ENCODE measurements around the gene SHANK1. TPM values are rescaled to one million over a fixed set of nuclear protein-coding genes. Genes with fewer than 3 reads are reported as not detected.

Gene SHANK1
- total RNA-seq, 2 experiments from 2014 or later: 0.03 to 13.1 TPM

GRCh38 chr19:50739132-50739913 lies 19.7 kb upstream of the SHANK1 start:
- DNase-seq (ENCODE audit: low spot score): no peak
- no peaks in the 10 kb centered on the region for H3K36me3 ChIP-seq (ENCODE audit: insufficient read depth, low read length)
- H3K4me1 ChIP-seq (ENCODE audit: insufficient read depth, low read length, poor library complexity, severe bottlenecking): no peaks in the 10 kb centered on the region
- no peaks in the 10 kb centered on the region for H3K9me3 ChIP-seq (ENCODE audit: low read length)
- no TSS peak for BruUV-seq (replicated peaks)
- no peak overlapping the region for H3K27ac ChIP-seq (ENCODE audit: low read depth, low read length, poor library complexity, severe bottlenecking)
- TF ChIP-seq CTCF (conservative IDR thresholded peaks at IDR 0.05; ENCODE audit: low read length) (no peak), EZH2phosphoT487 (IDR thresholded peaks at IDR 0.05; ENCODE audit: borderline replicate concordance, low read depth, low read length) (no peak)
- H3K9me2 ChIP-seq (ENCODE audit: insufficient read depth, low read length): no peaks in the 10 kb centered on the region
- H3K79me2 ChIP-seq (ENCODE audit: insufficient read depth, low read depth, low read length): no peaks in the 10 kb centered on the region
- ChIA-PET POLR2A (no interaction called here), CTCF (ENCODE audit: unreplicated experiment) (no interaction called here)
- H3K4me3 ChIP-seq (ENCODE audit: low read depth, low read length, poor library complexity, severe bottlenecking): no peak overlapping the region
- intact Hi-C loops (cut with micrococcal nuclease; ENCODE audit: unreplicated experiment): no loop called here
- no peaks in the 10 kb centered on the region for H4K20me1 ChIP-seq (ENCODE audit: insufficient read depth, low read length)
- H2AFZ ChIP-seq (ENCODE audit: low read length): no peak overlapping the region
- no peak overlapping the region for H3K4me2 ChIP-seq (ENCODE audit: low read length)

GRCh38 chr19:50736338-50736737 lies 16.7 kb upstream of the SHANK1 start:
- Histone ChIP-seq H3K9me3 (ENCODE audit: low read length) (no peaks in the 10 kb centered on the region), H3K4me2 (ENCODE audit: low read length) (no peak overlapping the region), H3K4me3 (ENCODE audit: low read depth, low read length, poor library complexity, severe bottlenecking) (no peak overlapping the region), H3K27ac (ENCODE audit: low read depth, low read length, poor library complexity, severe bottlenecking) (no peak overlapping the region), H3K9me2 (ENCODE audit: insufficient read depth, low read length) (no peaks in the 10 kb centered on the region), H3K4me1 (ENCODE audit: insufficient read depth, low read length, poor library complexity, severe bottlenecking) (no peaks in the 10 kb centered on the region), H2AFZ (ENCODE audit: low read length) (no peak overlapping the region), H4K20me1 (ENCODE audit: insufficient read depth, low read length) (no peaks in the 10 kb centered on the region), H3K79me2 (ENCODE audit: insufficient read depth, low read depth, low read length) (no peaks in the 10 kb centered on the region), H3K36me3 (ENCODE audit: insufficient read depth, low read length) (no peaks in the 10 kb centered on the region)
- CTCF ChIA-PET (ENCODE audit: unreplicated experiment): no interaction called here
- DNase-seq (ENCODE audit: low spot score): no peak
- no TSS peak for BruUV-seq (replicated peaks)
- TF ChIP-seq CTCF (conservative IDR thresholded peaks at IDR 0.05; ENCODE audit: low read length) (no peak), EZH2phosphoT487 (IDR thresholded peaks at IDR 0.05; ENCODE audit: borderline replicate concordance, low read depth, low read length) (no peak)
- intact Hi-C loops (cut with micrococcal nuclease; ENCODE audit: unreplicated experiment): no loop called here
- POLR2A ChIA-PET: no interaction called here

- H3K9me2 ChIP-seq (ENCODE audit: insufficient read depth, low read length): no peaks in the 10 kb centered on the region
- no peaks in the 10 kb centered on the region for H4K20me1 ChIP-seq (ENCODE audit: insufficient read depth, low read length)
- TF ChIP-seq CTCF (conservative IDR thresholded peaks at IDR 0.05; ENCODE audit: low read length) (no peak), EZH2phosphoT487 (IDR thresholded peaks at IDR 0.05; ENCODE audit: borderline replicate concordance, low read depth, low read length) (no peak)
- CTCF ChIA-PET (ENCODE audit: unreplicated experiment): no interaction called here
- no TSS peak for BruUV-seq (replicated peaks)
- no peaks in the 10 kb centered on the region for H3K79me2 ChIP-seq (ENCODE audit: insufficient read depth, low read depth, low read length)
- no peak overlapping the region for H3K4me2 ChIP-seq (ENCODE audit: low read length)
- H3K36me3 ChIP-seq (ENCODE audit: insufficient read depth, low read length): no peaks in the 10 kb centered on the region
- no peak overlapping the region for H2AFZ ChIP-seq (ENCODE audit: low read length)
- H3K4me1 ChIP-seq (ENCODE audit: insufficient read depth, low read length, poor library complexity, severe bottlenecking): no peaks in the 10 kb centered on the region
- no peak overlapping the region for H3K27ac ChIP-seq (ENCODE audit: low read depth, low read length, poor library complexity, severe bottlenecking)
- H3K4me3 ChIP-seq (ENCODE audit: low read depth, low read length, poor library complexity, severe bottlenecking): no peak overlapping the region
- no peaks in the 10 kb centered on the region for H3K9me3 ChIP-seq (ENCODE audit: low read length)
- DNase-seq (ENCODE audit: low spot score): no peak
- intact Hi-C loops (cut with micrococcal nuclease; ENCODE audit: unreplicated experiment): no loop called here
- POLR2A ChIA-PET: no interaction called here
These were observed 16.3 kb upstream of the SHANK1 start for GRCh38 chr19:50735869-50736268.

All from OCI-LY7 (cell line).